Left cardiac atrium (tissue), 4 donors: ENCODE measurements around the gene ACD. TPM values are rescaled to one million over a fixed set of nuclear protein-coding genes. Genes with fewer than 3 reads are reported as not detected.

Source experiments
- ATAC-seq, 2 donors: fragments of 200-7000 bp; cut with Tn5 transposase; one replicate each; pipeline ENCODE4 v1.9.1; 2020; ENCODE audit warnings: mild to moderate bottlenecking in 2 of 2, moderate library complexity in 2 of 2
- DNase-seq: peaks from one replicate; pipeline ENCODE4 v3.0.0-alpha.2; 2020
- intact Hi-C, 2 donors: fragments of 100-400 bp; cut with DNase I; formaldehyde crosslinking; loops; one replicate each; pipeline versions ENCODE4 v1.14.1 to v1.15.1; 2022 to 2023
- total RNA-seq, 2 donors: library from RNA; stranded (reverse); fragmentation: NEBNext Ultra II Directional; extraction: Animal tissue kit (Norgen Biotek cat#: 25700); gene quantifications; one replicate each; pipeline ENCODE4 v1.2.1, GENCODE V29; 2021
- donor health status: DM: no; HTN: yes; CAD: no.
- donor health status: DM: no; HTN: yes; CAD: no; lungs with severe emphysema.
- donor health status: DM: yes; HTN: yes; CAD: no.
- donor health status: Dilated cardiomyopathy.

ACD gene
- total RNA-seq, 2 donors from 2014 or later: 9.0 to 10.2 TPM

DNA sequence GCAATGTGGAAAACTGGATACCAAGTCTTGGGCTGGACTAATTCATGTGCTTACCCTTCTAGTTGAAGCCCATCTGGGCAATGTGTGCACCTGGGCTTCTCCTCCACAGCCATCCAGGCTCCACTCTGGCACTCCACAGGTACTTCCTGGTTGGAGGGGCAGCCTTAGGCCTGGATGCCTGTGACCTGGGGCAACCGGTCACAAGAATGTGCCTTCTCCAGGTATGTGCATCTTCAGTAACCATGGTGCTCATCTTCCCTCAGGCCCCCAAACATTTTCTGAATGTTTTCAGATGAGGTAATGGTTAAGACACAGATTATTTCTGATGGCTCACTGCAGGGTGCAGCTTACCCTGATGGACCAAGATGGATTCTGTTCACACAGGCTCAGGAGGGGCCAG, 17.7 kb upstream of the ACD start:
- DNase-seq (no peak), ATAC-seq (no peak)
- intact Hi-C loops: loop anchor here (10.0 kb wide), 2 partner anchors 137 to 247 kb away; no protein-coding TSS in a partner anchor

DNA sequence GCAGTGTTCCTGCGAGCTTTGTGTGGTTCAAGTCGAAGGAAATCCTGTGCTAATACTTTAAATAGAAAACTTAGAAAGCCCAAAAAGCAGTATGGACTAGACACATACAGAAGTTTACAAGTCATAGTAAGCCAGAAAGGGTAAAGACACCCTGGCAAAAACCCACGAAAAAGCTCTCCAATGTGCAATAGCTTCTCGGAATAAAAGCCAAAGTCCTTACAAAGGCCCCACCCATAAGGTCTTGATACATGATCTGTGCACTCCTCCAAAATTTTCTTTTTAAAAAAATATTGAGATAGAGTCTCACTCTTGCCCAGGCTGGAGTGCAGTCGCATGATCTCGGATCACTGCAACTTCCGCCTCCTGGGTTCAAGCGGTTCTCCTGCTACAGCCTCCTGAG, 16.9 kb upstream of the ACD start:
- ATAC-seq: no peak
- intact Hi-C loops: loop anchor here (10.0 kb wide), 2 partner anchors 138 to 248 kb away; no protein-coding TSS in a partner anchor
- DNase-seq: no peak

DNA sequence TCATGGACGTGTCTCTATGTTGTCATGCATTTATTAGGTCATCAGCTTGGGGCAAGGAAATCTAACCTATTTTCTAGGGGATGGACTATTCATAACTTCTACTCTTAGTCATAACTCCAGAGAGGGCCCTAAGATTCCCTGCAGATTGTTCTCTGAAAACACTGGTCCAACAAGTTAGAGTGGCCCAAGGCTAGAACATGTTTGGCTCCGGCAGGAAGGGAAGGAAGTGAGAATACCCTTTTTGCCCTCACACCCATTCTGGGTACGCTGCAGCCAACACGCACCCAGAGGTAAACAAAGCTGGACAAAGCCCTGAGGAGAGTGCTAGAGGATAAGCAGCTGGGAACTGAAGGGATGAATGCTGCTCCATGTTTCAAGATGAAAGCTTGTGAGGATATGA, 16.5 kb upstream of the ACD start:
- ATAC-seq: no peak
- intact Hi-C loops: loop anchor here (10.0 kb wide), 2 partner anchors 138 to 248 kb away; no protein-coding TSS in a partner anchor
- no peak for DNase-seq

DNA sequence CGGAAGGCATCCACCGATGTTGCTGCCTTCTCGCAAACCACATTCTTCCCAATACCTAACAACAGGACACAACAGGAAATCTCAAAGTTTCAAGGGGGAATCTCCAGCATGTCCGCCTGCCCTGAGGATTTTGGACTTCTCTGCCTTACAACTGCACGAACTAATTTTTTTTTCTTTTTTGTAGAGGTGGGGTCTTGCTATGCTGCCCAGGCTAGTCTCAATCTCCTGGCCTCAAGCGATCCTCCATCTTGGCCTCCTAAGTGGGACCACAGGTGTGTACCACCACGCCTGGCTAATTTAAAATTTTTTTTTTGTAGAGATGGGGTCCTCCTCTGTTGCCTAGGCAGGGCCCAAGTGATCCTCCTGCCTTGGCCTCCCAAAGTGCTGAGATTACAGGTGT, 15.9 kb upstream of the ACD start:
- intact Hi-C loops: loop anchor here (10.0 kb wide), 2 partner anchors 139 to 249 kb away; no protein-coding TSS in a partner anchor
- DNase-seq: no peak

DNA sequence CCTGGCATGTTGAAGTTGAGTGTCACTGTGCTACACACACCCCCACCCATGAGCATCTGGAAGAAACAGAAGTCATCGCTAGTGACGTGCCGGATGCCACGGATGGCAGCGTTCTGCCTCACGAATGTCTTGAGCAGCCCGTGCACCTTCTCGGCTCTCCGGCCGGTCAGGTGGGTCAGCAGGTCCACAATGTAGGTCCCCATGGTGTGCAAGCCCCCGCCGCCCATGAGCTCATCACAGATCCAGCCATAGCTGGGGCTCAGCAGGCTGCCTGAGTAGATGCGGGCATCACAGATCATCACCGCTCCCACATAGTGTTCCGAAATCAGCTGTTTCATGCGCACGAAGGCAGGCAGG, 15.5 kb upstream of the ACD start:
- intact Hi-C loops: loop anchor here (10.0 kb wide), 2 partner anchors 139 to 249 kb away; no protein-coding TSS in a partner anchor
- ATAC-seq: no peak
- no peak for DNase-seq

More for the DNA sequence above, 15.9 kb upstream of the ACD start:
- no peak for ATAC-seq

DNA sequence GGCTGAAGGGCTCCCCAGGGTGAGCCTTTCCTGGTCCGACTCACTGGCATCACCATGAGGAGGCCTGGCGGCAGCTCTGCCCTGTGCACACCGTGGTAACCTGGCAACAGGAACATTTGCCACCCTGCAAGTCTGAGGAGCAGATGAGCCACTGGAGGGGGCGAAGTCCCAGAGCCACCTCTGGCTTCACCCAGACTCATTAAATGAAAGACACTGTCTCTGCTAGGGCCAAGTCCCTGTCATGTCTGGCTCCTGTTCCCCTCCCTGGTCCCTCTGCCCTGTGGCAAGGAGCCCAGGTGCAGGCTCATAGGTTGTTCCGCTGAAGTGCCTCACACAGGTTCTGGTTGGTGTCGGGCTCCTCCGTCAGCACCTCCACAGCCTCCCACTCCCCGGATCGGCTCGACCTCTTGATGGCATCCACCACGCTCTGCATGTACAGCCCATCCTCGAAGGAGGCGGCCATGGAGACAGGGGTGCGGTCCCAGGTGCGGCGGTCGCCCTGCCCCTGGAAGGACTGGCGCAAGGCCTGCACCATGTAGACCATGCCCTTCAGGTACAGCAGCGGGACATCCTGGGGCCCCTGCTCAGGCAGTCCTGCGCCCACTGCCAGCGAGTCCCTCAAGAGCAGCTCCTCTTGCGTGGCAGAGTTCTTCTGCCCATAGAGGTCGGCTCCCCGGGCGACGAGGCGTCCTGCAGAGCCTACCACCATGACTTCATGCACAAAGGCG, 15.0 kb upstream of the ACD start:
- ATAC-seq (peak in 1 of 2 donors; percentile 33), DNase-seq (no peak)
- intact Hi-C loops: loop anchor here (5.0 to 10.0 kb wide), 4 partner anchors 47 to 250 kb away; partner anchors contain the start of genes RANBP10 (in 1 of the 2) and TSNAXIP1 (in 1 of the 2)

DNA sequence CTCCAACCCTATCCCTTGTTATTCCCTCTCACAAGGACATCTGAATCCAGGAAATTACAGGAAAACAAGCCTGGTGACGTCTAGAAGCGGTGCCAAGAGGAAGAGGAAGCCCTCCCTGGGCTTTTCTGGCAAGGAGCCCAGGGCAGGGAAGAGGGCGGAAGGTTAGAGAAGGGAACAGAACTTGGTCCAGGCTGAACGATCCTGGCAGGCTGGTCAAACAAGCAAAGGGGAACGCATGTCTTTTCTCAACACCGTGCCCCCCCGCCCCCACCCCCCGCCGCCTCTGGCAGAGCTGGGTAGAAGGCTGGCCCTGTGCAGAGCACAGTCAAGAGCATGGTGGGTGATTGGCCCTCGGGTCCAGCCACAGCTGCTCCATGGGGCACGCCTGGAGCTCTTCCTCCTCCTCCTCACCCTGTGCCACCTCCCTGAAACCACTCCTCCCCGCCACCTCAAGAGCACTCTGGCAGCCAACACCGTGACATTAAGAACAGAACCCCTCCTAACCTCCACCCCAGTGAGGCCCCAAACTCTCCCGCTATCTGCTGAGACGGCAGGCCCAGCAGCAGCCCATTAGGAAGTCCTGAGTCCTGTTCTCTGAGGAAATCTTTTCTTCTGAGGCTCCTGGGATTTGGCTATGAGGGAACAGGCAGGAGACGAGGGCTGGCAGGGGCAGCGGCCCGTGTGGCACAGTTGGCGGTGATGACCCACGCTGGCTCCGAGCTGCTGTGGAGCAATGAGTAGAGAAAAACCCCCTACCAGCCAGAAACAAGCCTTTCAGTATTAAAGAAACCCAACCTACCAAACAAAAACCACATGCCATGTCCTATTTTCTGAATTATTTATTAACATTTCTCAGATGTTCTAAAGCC, 13.9 kb upstream of the ACD start:
- intact Hi-C loops: loop anchor here (5.0 to 10.0 kb wide), 4 partner anchors 48 to 251 kb away; partner anchors contain the start of genes RANBP10 (in 1 of the 2) and TSNAXIP1 (in 1 of the 2)
- DNase-seq: peak; percentile 81

DNA sequence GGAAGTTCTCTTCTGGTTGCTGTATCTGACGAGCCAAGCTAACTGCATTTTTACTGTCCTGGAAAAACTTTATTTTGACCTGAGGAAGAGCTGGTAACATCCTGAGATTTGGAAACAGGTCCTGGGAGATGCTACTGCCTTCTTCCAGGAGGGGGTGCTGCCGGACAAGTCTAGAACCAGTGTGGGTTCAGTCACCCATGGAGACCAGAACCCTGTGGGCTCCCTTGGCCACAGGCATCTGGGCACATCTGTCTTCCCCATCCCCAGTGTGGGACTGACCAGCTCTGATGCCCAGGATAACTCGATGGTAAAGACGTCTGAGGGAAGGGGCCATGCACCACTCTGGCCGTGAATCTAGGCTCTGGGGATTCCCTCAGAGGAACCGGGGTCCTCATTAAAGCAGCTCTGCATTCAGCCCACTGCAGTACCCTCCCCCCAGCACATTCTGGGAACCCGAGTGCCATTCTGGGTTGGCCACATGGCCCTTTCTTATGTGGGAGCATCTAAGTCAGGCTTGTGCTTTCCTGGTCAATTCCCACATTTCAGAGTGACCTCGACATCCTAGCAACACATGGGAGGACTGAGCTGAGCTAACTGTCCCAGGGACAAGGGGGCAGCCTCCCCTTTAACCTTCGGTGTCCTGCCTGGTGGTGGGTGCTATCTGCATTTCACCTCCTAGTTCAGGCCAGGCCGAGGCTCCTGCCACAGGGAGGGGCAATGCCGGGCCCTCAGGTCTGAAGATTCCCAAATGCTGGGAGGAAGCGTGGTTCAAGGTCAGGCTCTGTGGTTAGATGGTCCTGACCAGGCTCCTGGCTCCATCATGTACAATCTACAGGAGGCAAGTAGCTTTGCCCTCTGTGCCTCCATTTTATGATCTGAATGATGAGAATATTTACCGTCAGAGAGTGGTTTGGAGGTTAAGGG, 12.9 kb upstream of the ACD start:
- peak; percentile 47 to 50 for ATAC-seq
- DNase-seq: peak; percentile 72
- intact Hi-C loops: loop anchor here (5.0 to 10.0 kb wide), 4 partner anchors 49 to 252 kb away; partner anchors contain the start of genes RANBP10 (in 1 of the 2) and TSNAXIP1 (in 1 of the 2)

More for the DNA sequence above, 13.9 kb upstream of the ACD start:
- ATAC-seq: peak; percentile 59 to 69

DNA sequence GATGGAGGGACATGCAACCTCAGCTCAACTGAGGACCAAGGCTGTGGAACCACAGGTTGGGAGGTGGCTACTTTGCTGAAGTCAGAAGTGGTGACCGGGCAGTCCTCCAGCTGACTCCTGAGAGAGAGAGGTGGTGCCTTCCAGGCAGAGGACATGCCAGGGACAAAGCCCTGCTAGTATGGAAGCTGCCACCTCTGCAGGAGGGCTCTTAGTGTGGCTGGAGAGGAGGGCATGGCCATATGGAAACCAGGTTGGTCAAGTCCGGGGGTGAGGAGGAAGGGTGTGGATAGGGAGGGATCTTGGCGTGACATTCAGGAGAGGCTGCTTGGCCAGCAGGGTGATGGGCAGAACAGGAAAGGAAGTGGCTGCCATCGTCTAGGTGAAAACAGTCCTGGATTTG, 12.2 kb upstream of the ACD start:
- DNase-seq: no peak
- intact Hi-C loops: loop anchor here (5.0 to 10.0 kb wide), 4 partner anchors 50 to 252 kb away; partner anchors contain the start of genes RANBP10 (in 1 of the 2) and TSNAXIP1 (in 1 of the 2)
- no peak for ATAC-seq

DNA sequence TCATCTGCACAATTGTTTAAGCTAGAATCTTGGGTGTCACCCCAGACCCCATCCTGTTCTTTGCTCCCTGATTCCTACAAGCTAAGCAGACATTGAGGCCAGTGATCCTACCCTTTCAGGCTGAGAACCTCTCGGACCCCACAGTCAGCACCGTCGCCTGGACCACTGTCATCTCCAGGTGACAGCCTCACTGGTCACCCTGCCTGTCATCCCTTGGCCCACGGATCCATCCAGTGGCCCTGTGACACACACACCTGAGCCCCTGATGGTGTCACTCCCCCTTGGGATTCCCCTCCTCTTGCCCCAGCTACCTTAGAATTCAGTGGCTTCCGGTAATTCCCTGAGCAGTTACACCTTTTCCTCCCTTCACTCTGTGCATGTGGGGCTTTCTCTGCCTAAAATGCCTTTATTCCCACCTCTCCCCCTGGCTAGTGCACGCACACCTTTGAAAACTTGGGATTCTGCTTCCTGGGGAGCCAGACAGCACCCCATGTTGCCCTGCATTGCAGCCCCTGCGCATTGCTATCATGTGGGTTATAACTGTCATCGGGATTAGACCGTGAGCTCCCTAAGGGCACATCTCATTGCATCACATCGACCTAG, 9.5 kb upstream of the ACD start:
- no peak for DNase-seq
- intact Hi-C loops: loop anchor here (2.0 to 10.0 kb wide), 6 partner anchors 53 to 255 kb away; partner anchors contain the start of genes RANBP10 (in 1 of the 2), RIPOR1 (in 1 of the 2) and TSNAXIP1 (in 1 of the 2)
- ATAC-seq: no peak

DNA sequence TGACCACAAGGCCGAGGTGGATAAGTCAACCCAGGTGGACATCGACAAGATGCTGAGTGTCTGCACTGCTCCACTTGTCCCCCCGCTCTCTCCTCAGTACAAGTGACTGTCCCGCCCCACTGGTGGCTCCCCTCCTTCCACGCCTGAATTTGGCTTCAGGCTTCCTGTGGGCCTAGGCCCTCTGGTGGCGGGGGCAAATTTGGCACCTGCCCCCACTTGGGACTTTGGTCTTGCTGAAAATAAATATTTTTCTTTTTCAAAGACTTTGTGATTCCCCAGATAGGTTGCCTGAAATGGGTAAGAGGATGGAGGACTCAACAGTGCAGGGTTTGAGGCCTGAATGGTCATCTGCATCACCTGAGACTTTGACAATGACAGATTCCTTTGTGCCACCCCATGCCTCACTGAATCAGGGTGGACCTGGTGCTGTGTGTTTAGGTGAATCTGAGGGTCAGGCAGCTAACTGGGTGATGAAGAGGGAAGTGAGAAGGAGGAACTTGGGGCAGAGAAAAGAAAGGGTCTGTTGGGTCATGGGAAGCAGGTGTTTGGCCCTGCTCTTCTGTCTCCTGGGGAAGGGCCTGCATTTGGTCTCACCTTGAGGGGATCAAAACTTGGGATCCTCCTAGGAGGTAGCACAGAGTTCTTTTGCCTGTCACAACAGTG, 8.6 kb upstream of the ACD start:
- DNase-seq (no peak), ATAC-seq (no peak)
- intact Hi-C loops: loop anchor here (2.0 to 10.0 kb wide), 2 partner anchors 144 to 148 kb away; partner anchors contain the start of gene RIPOR1 (in 1 of the 2)

DNA sequence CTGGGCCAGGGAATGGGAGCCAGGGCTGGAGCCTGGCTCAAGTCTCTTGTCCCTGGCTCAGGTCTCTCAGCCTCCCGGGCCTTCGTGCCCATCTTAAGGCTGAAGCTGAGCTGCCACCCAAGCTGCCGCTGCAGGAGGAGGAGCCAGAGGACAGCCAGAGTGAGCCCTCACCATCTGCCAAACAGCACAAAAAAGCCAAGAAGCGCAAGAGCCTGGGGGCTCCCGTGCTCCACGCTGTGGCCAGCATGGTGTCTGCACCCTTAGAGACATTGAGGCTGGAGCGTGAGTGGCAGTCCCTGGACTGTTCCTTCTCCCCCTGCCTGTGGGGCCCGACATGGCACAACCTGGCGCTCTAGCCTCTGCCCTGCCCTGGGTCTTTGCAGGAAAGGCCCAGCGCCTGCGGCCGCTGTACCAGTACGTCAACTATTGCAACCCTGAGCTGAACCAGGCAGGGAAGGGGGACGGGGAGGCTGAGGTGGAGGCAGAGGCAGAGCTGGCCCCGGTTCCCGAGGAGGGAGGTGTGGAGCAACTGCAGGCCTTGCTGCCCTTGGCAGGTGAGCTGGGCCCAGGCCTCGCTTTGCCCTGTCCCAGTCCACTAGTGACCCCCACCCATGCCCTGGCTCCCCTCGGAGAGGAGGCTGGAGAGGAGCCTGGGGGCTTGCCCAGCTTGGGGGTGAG, 7.9 kb upstream of the ACD start:
- DNase-seq (peak; percentile 89), ATAC-seq (peak; percentile 84 to 88)
- intact Hi-C loops: loop anchor here (2.0 to 10.0 kb wide), 2 partner anchors 143 to 147 kb away; partner anchors contain the start of gene RIPOR1 (in 1 of the 2)

DNA sequence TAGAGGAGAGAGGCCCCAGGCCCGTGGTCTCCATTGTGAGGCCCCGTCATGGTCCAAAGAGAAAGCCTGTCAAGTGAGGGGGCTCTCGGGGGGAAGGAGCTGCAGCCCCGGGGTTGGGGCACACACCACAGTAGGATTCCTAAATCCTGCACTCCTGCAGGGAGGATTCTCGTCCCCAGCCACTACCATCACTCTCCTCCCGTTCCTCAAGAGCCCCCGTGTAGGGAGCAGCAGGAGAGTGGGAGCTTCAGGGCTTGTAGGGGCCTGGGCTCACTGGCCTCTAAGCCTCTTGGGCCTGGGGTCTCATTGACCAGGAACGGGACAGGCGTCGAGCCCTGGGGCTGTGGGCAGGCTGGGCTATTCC, 7.4 kb upstream of the ACD start:
- intact Hi-C loops: loop anchor here in 1 of 2 donors (10.0 kb wide), 1 partner anchor 143 kb away; the partner anchor contains the start of gene RIPOR1
- DNase-seq: peak; percentile 27
- no peak for ATAC-seq

DNA sequence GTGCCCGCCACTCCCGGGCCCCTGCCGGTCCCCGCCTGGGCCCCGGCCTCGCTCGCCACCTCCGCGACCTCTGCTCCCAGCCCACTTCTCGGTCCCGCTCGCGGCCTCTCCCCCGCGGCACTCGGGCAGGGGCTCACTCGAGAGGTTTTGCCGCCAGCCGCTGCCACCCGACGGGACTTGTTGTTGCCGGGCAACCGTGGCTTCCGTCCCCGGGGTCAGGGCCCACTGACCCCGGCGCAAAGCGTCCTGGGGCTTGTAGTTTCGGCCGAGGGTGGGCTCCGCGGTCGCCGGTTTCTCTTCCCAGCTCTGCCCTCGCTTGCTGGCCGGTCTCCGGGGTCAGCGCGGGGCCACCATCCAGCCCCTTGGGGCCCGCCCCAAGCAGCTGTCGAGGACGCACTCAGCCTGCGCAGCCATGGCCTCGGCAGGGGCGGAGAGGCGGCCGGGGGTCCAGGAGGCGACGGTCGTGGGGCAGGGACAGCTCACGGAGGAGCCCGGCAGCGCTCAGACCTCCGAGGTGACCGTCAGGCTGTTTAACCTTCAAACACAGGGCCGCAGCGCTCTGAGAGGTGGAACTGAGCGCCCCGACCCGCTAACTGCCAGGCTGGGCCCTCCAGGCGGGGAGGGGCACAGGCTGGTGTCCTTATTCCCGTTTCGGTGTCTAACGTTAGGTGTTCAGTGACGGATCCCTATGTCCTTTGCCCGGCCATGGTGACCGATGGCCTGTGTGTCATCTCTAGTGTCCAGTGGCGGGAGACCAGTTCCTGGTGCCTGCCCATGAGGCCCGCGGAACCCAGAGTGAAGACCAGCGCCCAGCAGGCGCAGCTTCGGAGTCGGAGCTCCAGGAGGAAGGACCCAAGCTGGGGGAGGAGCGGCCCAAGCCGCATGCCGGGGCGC, 6.7 kb upstream of the ACD start, which contains the start of the genes C16orf86 and ENKD1:
TSS of gene C16orf86 (plus strand) at position 256 of the 894 bp plus-strand sequence. CDS start at position 413, 157 bp downstream.
TSS of gene ENKD1 (minus strand) at position 192 of the 894 bp plus-strand sequence. CDS start 308 bp downstream, outside the sequence.
- peak; percentile 90 for DNase-seq
- ATAC-seq: peak; percentile 80 to 85
- intact Hi-C loops: loop anchor here in 1 of 2 donors (10.0 kb wide), 1 partner anchor 142 kb away; the partner anchor contains the start of gene RIPOR1

DNA sequence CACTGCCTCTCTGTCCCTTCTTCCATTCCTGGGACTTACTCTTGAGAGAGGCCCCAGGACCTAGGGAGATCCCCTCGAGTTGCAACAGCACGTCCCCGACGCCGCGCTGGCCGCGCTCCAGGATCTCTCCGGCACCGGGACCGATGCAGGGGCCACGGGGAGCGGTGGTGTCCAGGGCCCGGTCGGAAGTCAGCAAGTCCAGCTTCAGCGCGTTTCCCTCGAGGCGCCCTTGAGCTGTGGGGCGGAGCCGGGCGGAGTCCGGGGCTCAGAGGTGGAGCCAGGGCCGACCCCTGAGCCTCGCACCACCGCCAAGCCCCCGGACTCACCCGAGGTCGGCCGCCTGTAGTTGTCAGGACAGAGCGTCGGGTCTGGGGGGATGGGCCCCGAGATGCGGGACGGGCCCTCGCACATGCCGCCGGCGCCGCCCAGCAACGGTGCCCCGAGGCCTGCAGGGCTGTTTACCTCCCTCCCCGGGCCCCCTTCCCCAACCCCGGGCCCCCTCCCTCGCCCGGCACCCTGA, 6.0 kb upstream of the ACD start:
- intact Hi-C loops: loop anchor here in 1 of 2 donors (10.0 kb wide), 1 partner anchor 141 kb away; the partner anchor contains the start of gene RIPOR1
- peak; percentile 12 to 21 for ATAC-seq
- no peak for DNase-seq
